Hindlimb muscle (tissue), 1 donor: ENCODE data around the gene AKR1A1. TPM values are rescaled to one million over a fixed set of nuclear protein-coding genes. Genes with fewer than 3 reads are reported as not detected.
"Not testable (repeated sequence)": the region's sequence is repeated elsewhere in the genome, so short reads cannot be mapped to it uniquely, and the experiment has no call there.

Experiments used
- DNase-seq: peaks from one replicate; pipeline ENCODE4 v3.0.0-alpha.2; 2013
- polyA plus RNA-seq: library from polyadenylated mRNA; unstranded; fragments of 120-200 nt; gene quantifications from one replicate; pipeline ENCODE4 v1.2.1, GENCODE V29; 2013; ENCODE audit not compliant: insufficient read length

Gene AKR1A1
- polyA plus RNA-seq, result 77.2 TPM

DNA sequence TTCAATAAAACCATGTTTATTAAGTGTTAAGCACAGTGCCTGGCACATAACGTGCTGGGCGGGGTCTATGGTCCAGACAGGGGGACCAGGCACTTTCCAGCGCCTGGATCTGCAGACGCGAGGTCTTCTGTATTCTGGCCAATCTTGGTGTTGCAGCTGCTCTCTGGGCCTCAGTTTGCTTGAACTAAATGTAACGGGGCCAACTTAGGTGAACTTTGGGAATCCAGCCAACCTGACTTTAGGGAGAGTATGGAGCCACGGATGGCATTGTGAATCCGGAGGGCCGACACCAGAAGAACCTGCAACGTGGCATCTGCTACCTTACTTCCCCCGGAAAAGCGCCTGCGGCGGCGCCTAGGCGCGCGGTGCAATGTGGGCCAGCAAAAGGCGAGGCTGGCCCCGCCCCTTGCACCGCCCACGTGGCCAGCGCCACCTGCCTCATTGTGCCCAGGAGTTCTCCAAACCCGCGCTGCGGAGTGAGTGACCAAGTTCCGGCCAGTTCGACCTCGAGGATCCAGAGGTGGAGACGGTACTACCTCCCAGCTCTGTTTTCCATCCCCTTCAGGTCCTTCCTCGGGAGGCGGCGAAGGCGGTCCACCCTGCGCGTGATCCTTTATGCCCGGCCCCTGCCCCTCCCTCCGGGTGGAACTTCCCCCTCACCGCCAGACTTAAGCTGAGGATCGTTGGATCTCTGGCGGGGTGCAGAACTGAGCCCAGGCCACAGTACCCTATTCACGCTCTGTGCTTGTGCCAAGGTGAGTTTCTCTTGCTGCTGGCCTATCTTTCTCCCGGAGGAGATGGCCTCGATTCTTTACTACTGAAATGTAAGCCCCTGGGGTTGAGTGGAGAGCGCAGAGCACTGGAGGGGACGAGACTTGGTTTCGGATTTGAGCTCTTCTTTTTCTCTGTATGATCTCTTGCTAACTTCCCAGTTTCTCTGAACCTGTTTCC, at the start of gene AKR1A1:
Gene AKR1A1 (plus strand): TSS at position 426 of the 951 bp plus-strand sequence. CDS start 10,969 bp downstream, outside the sequence.
- peak; percentile 92 for DNase-seq

DNA sequence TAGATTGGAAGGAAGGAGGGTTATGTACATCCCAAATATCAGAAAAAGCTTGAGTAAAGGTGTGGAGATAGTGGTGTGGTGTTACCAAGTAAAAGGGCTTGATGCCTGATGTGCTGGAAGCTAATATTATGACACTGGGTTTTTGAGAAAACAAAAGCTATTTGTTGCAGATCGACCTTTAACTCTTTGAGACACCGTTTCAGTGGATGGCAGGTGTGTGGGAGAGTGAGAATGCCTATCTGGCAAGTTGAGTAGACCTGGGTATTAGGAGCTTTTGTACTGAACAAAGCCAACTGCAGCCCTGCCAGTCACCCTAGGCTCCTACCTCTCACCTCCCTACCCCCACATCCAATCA, 49.1 kb upstream of the AKR1A1 start:
- no peak for DNase-seq

DNA sequence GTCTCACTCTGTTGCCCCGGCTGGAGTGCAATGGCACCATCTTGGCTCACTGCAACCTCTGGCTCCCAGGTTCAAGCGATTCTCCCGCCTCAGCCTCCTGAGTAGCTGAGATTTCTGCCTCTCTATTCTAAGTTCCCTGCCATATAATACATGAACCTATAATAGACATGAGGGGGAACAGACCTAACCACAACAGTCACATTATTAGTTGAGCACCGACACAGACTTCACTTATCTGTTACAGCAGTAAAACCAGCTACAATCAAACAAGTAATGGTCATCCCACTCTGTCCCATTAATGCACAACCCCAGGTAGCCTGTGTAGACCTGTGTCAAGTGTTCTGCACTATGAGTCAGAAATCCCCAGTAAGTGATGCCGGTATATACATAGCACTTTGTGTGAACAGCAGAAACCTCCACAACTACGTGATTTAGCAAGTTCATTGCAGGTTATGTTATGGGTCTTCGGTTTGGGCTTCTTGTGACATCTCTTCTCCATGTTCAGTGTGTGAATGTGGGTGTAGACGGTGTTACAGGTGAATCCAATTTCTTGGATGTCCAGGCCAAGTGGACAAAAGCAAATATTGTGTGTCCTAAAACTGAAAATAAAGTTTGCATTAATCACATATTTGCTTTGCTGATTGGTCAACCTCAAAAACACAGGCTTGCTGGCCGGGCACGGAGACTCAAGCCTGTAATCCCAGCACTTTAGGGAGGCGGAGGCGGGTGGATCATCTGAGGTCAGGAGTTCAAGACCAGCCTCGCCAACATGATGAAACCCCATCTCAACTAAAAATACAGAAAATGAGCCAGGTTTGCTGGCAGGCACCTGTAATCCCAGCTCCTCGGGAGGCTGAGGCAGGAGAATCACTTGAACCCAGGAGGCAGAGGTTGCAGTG, 46.9 kb upstream of the AKR1A1 start:
- no peak for DNase-seq

DNA sequence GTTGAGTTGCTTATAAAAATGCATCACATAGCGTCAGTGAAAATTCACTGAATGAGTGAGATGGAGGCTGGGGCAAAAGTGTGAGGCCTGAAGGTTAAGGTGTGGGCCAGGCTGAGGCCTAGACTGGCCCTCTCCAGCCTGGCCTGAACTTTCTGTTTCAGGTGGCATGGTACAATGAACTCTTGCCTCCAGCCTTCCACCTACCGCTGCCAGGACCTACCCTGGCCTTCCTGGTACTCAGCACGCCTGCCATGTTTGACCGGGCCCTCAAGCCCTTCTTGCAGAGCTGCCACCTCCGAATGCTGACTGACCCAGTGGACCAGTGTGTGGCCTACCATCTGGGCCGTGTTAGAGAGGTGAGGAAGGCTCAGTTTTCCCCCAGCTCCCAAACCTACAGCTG, 43.4 kb upstream of the AKR1A1 start:
- no peak for DNase-seq

DNA sequence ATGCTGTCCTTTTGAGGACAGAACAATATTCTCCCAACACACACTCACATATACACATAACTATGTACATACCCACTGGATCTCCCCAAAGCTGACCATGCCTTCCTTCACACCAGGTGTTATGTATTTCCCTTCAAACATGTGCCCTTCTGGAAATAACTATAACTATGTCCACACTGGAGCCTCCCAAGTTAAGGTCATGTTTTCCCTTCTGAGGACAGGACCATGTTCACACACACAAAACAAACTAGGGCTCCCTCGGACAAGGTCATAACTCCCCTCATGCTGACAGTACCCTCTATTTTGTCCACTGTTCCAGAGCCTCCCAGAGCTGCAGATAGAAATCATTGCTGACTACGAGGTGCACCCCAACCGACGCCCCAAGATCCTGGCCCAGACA, 42.7 kb upstream of the AKR1A1 start:
- DNase-seq, result no peak

DNA sequence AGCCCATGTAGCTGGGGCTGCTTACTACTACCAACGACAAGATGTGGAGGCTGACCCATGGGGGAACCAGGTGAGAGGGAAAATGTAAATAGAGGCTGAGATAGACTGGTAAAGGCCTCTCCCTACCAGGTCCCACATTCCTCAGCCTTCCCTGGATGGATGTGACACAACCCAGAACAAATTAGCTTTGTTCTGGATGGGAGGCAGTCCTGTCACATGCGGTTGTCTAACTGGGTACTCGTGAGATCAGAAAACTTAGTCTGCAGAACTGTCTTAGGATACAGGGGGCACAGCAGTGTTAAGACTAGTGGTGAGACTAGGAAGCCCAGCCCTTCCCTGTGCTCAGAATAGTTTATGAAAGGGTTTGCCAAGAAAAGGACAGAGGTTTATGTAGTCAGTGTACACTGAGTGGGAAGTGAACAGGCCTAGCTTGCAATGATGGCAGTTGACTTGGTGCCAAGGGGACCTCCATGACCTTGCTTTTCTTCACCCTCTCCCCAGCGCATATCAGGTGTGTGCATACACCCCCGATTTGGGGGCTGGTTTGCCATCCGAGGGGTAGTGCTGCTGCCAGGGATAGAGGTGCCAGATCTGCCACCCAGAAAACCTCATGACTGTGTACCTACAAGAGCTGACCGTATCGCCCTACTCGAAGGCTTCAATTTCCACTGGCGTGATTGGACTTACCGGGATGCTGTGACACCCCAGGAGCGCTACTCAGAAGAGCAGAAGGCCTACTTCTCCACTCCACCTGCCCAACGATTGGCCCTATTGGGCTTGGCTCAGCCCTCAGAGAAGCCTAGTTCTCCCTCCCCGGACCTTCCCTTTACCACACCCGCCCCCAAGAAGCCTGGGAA, 42.1 kb upstream of the AKR1A1 start:
- no peak for DNase-seq

DNA sequence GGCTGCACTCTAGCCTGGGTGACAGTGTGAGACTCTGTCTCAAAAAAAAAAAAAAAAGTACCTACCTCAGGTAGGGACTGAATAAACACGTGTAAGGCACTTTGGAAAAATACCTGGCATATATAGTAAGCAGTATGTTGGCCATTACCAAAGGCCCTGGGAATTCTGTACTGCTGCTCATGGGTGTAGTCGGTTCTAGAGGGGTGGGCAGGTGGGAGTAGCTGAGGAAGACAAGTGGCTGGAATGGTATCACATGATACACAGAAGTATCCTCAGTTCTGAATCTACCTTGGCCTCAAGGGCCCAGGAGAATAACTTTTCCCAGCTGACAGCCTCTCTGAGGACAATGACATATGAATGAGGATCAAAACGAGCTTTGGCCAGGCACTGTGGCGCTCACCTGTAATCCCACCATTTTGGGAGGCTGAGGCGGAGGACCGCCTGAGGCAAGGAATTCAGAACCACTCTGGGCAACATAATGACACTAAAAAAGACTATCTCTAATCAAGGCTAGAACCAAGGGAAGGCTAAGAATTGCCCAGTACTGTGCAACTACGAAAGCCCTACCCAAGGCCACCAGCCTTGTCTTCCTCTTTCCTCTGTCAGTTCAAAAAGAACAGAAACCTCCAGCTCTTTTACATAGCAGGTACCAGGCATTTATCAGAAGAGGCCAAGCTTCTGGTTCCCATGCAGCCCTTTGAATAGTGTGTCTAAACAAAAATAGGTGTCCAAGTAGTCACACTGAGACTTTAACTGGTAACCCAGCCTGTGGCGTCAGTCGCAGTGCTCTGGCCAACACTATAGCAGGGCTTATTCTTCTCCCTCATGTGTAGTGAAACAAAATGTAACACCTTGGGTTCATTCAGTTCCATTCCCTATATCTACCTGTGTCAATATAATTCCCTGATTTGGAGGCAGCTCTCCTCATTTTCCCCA, 40.3 kb upstream of the AKR1A1 start:
- DNase-seq, result no peak

DNA sequence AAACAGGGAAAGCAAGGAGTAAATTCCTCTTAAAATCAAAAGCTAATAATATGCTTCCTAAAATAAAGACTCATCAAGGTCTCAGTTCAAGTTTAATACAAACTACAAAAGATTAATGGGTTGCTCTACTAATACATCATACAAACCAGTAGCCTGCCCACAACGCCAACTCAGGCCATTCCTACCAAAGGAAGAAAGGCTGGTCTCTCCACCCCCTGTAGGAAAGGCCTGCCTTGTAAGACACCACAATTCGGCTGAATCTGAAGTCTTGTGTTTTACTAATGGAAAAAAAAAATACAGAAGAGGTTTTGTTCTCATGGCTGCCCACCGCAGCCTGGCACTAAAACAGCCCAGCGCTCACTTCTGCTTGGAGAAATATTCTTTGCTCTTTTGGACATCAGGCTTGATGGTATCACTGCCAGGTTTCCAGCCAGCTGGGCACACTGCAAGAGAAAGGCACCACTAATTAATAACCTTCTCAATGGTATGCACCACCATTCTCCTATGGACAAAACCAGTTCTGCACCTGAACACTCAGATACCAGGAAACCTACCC, 39.6 kb upstream of the AKR1A1 start:
- no peak for DNase-seq

DNA sequence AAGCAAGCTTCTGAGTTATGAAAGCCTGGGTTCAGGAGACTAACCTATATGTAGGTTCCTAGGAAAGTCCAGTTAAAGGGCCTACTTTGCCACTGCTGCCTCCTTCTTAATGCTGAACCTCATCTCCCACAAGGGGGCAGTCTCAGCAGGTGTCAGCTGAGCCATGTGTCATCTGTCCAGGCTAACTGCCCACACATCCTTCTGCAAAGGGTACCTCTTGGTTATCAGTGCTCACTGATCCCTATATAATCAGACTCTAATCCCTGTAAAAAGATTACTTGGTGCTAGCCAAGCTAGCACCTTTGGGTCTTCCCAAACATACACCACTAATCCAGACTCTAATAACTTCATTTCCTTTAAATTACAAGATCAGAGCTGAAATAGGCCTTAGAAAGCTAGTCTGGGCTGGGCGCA, 38.0 kb upstream of the AKR1A1 start:
- no peak for DNase-seq

DNA sequence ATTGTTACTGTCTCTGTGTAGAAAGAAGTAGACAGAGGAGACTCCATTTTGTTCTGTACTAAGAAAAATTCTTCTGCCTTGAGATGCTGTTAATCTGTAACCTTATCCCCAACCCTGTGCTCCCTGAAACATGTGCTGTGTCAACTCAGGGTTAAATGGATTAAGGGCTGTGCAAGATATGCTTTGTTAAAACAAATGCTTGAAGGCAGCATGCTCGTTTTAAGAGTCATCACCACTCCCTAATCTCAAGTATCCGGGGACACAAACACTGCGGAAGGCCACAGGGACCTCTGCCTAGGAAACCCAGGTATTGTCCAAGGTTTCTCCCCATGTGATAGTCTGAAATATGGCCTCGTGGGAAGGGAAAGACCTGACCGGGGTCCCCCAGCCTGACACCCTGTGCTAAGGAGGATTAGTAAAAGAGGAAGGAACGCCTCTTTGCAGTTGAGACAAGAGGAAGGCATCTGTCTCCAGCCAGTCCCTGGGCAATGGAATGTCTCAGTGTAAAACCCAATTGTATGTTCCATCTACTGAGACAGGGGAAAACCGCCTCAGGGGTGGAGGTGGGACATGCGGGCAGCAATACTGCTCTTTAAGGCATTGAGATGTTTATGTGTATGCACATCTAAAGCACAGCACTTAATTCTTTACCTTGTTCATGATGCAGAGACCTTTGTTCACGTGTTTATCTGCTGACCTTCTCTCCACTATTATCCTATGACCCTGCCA, 36.9 kb upstream of the AKR1A1 start:
- not testable (repeated sequence) for DNase-seq

DNA sequence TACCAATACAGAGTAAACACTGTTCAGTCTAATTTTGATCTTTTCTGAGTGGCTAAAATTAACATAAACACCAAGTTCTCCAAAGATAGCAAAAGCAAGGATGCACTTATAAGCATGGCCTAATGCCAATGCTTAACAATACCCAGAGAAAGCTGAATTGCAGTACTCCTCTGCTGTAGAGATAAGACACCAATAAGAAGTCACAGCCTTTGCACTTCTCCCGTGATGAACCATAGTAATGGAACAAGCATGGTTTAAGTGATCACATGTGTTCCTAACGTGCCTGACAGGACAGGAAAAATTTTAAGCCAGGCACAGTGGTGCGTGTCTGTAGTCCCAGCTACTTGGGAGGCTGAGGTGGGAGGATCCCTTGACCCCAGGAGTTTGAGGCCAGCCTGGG, 34.6 kb upstream of the AKR1A1 start:
- DNase-seq, result no peak

DNA sequence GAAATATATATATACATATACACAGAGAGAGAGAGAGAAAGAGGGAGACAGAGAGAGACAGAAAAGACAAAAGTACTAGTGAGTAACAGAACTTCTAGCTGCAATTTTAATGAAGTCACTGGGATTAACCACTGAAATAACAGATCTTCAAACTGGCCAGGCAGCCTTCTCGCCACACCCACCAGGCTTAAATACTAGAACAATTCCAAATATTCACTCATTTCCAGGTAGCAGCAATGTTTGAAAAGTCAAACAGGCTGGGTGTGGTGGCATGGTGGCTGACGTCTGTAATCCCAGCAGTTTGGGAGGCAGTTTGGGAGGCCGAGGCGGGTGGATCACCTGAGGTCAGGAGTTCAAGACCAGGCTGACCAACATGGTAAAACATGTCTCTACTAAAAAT, 34.2 kb upstream of the AKR1A1 start:
- no peak for DNase-seq

DNA sequence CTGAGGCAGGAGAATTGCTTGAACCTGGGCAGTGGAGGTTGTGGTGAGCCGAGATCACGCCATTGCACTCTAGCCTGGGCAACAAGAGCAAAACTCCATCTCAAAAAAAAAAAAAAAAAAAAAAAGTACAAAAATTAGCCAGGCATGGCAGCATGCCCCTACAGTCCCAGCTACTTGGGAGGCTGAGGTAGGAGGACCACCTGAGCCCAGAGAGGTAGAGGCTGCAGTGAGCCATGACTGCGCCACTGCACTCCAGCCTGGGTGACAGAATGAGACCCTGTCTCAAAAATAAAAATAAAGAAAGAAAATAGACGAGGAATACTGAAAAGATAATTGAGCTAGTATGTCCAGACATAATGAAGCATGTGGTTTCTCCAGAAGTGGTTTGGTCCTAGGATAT, 32.3 kb upstream of the AKR1A1 start:
- not testable (repeated sequence) for DNase-seq

DNA sequence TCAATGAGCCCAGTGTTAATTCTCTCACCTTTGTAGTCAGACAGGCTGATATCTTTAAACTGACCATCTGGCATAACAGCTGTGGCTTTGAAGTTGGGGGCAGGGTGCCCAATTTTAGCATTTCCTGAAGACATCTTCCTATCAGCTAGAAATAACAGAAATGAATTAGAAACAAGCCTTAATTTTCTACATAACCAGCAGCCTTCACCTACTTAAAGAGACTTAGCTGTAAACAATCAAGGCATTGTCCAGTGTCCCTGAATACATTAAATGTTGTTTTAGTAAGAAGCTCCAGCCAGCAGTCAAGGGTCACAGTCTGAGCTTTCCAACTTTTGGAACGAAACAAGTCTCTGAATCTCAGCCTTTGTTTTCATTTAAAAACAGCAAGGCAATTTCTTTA, 31.7 kb upstream of the AKR1A1 start:
- no peak for DNase-seq

DNA sequence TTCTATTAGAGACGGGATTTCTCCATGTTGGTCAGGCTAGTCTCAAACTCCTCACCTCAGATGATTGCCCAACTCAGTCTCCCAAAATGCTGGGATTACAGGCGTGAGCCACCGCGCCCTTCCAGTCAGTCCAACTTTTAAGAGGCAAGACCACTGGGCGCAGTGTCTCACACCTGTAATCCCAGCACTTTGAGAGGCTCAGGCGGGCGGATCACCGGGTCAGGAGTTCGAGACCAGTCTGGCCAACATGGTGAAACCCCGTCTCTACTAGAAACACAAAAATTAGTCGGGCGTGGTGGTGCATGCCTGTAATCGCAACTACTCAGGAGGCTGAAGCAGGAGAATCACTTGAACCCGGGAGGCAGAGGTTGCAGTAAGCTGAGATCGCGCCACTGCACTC, 30.9 kb upstream of the AKR1A1 start:
- DNase-seq, result not testable (repeated sequence)

DNA sequence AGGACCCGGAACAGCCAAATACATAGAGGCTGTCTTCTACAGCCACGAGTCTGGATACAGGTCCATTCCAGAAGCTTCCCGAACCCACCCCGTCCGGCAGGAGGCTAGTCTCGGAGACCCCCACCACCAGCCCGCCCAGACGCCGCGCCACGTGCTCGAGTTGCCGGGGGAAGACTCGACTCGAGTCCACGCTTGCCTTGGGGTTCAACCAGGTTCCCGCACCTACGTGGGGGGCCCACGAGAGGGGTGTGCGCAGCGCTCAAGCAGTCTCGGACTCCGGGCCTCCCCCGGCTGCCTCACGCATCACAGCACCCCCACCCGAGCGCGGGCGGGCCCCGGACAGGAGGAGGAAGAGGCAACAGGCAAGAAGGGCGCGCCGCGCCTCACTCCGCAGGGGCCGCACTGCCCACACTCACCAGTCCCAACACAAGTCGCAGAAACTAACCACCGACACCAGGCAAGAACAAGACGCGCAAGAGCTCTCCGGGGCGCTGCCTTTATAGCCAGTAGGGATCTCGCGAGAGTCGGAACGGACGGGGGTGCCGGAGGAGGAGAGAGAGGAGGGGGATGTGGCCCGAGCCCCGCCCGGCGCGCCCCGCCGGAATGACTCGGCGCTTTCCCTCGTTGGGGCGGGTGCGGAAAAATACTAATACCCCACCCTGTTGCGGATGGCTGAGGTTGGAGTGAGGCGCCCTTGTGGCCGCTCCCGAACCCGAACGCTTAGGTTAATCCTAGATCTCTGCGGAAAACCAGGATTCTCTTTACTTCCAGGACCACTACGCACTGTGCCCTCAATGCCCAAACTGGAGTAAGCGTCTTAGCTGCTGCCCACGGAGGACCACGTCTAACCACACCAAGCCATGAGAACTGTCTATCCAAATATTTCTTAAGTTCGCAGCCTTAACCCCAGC, 29.0 kb upstream of the AKR1A1 start, which contains the start of gene PRDX1:
Gene PRDX1 (minus strand): TSS at position 472 of the 911 bp plus-strand sequence. CDS start 2,841 bp downstream, outside the sequence.
- peak; percentile 95 for DNase-seq

DNA sequence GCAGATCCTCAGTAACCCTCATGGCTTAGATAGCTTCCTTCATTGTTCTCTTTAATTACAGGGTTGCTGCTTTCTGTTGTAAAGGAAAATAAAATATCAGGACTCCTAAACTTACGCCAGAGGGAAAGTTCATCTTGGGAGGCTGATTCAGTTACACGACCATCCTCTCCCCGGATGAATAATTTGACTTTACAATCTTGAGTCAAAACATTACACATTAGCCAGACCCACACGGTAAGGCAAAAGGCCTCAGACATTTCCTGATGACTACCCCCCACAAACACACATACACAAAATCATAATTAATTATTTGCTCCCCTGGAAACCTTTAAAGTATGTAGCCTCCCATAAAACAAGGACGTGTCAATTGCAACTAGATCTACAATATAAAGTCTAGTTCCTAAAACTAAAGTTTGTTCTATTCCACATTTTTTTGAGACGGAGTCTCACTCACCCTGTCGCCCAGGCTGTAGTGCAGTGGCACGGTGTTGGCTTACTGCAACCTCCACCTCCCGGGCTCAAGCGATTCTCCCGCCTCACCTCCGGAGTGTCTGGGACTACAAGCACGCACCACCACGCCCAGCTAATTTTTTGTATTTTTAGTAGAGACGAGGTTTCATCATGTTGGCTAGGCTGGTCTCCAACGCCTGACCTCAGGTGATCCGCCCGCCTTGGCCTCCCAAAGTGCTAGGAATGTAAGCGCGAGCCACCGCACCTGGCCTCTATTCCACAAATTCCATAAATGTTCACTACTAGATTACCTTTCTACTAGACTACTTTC, 28.1 kb upstream of the AKR1A1 start:
- DNase-seq, result no peak

DNA sequence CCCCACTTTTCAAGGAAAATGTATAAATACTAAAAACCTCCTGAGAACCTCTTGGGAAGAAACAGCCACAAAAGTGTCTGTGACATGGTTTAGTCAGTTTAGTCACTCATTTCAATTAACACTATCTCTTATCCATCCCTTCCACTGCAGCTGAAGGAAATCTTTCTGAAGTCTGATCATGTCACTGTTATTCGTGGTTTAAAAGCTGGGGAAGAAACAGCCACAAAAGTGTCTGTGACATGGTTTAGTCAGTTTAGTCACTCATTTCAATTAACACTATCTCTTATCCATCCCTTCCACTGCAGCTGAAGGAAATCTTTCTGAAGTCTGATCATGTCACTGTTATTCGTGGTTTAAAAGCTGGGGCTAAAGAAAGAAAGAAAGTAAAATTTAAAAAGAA, 27.1 kb upstream of the AKR1A1 start:
- DNase-seq, result not testable (repeated sequence)
